H9 (cell line): Measurements from ENCODE around the gene DTNB. TPM values are rescaled to one million over a fixed set of nuclear protein-coding genes. Genes with fewer than 3 reads are reported as not detected.

Source experiments
- DNase-seq: peaks from one replicate; pipeline ENCODE4 v3.0.0-alpha.2; 2017
- H2AFZ ChIP-seq: one replicate; pipeline ENCODE4 v1.6.1; 2013; ENCODE audit warnings: mild to moderate bottlenecking, low read length, control low read depth, moderate library complexity
- H2AK5ac ChIP-seq: 2 replicates; pipeline ENCODE4 v1.6.1; 2013; ENCODE audit warnings: low read length, control low read depth, mixed read lengths; ENCODE audit not compliant: insufficient read length
- H2BK120ac ChIP-seq: one replicate; pipeline ENCODE4 v1.6.1; 2013; ENCODE audit warnings: low read depth, mild to moderate bottlenecking, low read length, control low read depth, inconsistent platforms; ENCODE audit not compliant: poor library complexity, severe bottlenecking
- H2BK12ac ChIP-seq: 2 replicates; pipeline ENCODE4 v1.6.1; 2013; ENCODE audit warnings: low read length, control low read depth, mixed read lengths, low read depth; ENCODE audit not compliant: insufficient read length
- H2BK15ac ChIP-seq: 2 replicates; pipeline ENCODE4 v1.6.1; 2013; ENCODE audit warnings: low read depth, low read length, control low read depth
- H2BK20ac ChIP-seq: one replicate; pipeline ENCODE4 v1.6.1; 2013; ENCODE audit warnings: low read depth, mild to moderate bottlenecking, low read length, control low read depth, inconsistent platforms; ENCODE audit not compliant: poor library complexity, severe bottlenecking
- H2BK5ac ChIP-seq: 2 replicates; pipeline ENCODE4 v1.6.1; 2013; ENCODE audit warnings: low read length, control low read depth, mixed read lengths; ENCODE audit not compliant: insufficient read length
- H3K14ac ChIP-seq: 2 replicates; pipeline ENCODE4 v1.6.1; 2013; ENCODE audit warnings: low read length, control low read depth; ENCODE audit not compliant: insufficient read depth
- H3K18ac ChIP-seq: 2 replicates; pipeline ENCODE4 v1.6.1; 2013; ENCODE audit warnings: low read depth, mild to moderate bottlenecking, mixed read lengths, low read length, control low read depth; ENCODE audit not compliant: insufficient read length
- H3K23ac ChIP-seq: 2 replicates; pipeline ENCODE4 v1.6.1; 2013; ENCODE audit warnings: low read length, control low read depth, mixed read lengths, low read depth; ENCODE audit not compliant: insufficient read length
- H3K23me2 ChIP-seq: 2 replicates; pipeline ENCODE4 v1.6.1; 2013; ENCODE audit warnings: low read depth, mild to moderate bottlenecking, mixed read lengths, low read length, control low read depth; ENCODE audit not compliant: insufficient read length, poor library complexity, severe bottlenecking
- H3K27ac ChIP-seq: 2 replicates; pipeline ENCODE4 v1.5.1; 2013; ENCODE audit warnings: low read length, control low read depth, mixed read lengths, low read depth; ENCODE audit not compliant: insufficient read length
- H3K27me3 ChIP-seq: 2 replicates; pipeline ENCODE4 v1.6.1; 2013; ENCODE audit warnings: low read length, control low read depth, inconsistent platforms; ENCODE audit not compliant: insufficient read depth
- H3K4ac ChIP-seq: 2 replicates; pipeline ENCODE4 v1.6.1; 2013; ENCODE audit warnings: low read depth, mild to moderate bottlenecking, control low read depth, inconsistent platforms, low read length, moderate library complexity
- H3K4me1 ChIP-seq: 2 replicates; pipeline ENCODE4 v1.6.1; 2013; ENCODE audit warnings: low read length, control low read depth, inconsistent platforms; ENCODE audit not compliant: insufficient read depth
- H3K4me2 ChIP-seq: 2 replicates; pipeline ENCODE4 v1.6.1; 2013; ENCODE audit warnings: low read length, control low read depth, mixed read lengths; ENCODE audit not compliant: insufficient read length, insufficient read depth
- H3K56ac ChIP-seq: 2 replicates; pipeline ENCODE4 v1.6.1; 2013; ENCODE audit warnings: low read depth, mild to moderate bottlenecking, mixed read lengths, low read length, control low read depth; ENCODE audit not compliant: insufficient read length
- H3K79me1 ChIP-seq: 2 replicates; pipeline ENCODE4 v1.6.1; 2013; ENCODE audit warnings: low read depth, mild to moderate bottlenecking, moderate library complexity, low read length, control low read depth, inconsistent platforms; ENCODE audit not compliant: insufficient read depth, poor library complexity, severe bottlenecking
- H3K79me2 ChIP-seq: 2 replicates; pipeline ENCODE4 v1.6.1; 2013; ENCODE audit warnings: low read length, control low read depth, inconsistent platforms; ENCODE audit not compliant: insufficient read depth
- H3K9ac ChIP-seq: 2 replicates; pipeline ENCODE4 v1.6.1; 2013; ENCODE audit warnings: low read length, control low read depth, mixed read lengths; ENCODE audit not compliant: insufficient read length; ENCODE audit errors: extremely low read depth
- H3K9me3 ChIP-seq: one replicate; pipeline ENCODE4 v1.6.1; 2013; ENCODE audit warnings: low read depth, low read length, inconsistent platforms; ENCODE audit not compliant: control insufficient read depth
- H3T11ph ChIP-seq: one replicate; pipeline ENCODE4 v1.6.1; 2013; ENCODE audit warnings: mild to moderate bottlenecking, low read length, control low read depth, inconsistent platforms
- H4K20me1 ChIP-seq: one replicate; pipeline ENCODE4 v1.6.1; 2013; ENCODE audit not compliant: control insufficient read depth, insufficient read length, insufficient read depth
- H4K5ac ChIP-seq: 2 replicates; pipeline ENCODE4 v1.6.1; 2013; ENCODE audit warnings: low read depth, mild to moderate bottlenecking, mixed read lengths, low read length, control low read depth; ENCODE audit not compliant: insufficient read length
- H4K8ac ChIP-seq: replicated peaks from 2 replicates; pipeline ENCODE4 v1.6.1; 2013; ENCODE audit warnings: low read length, control low read depth, mixed read lengths, low read depth; ENCODE audit not compliant: insufficient read length
- H4K91ac ChIP-seq: 2 replicates; pipeline ENCODE4 v1.6.1; 2013; ENCODE audit warnings: low read depth, mild to moderate bottlenecking, moderate library complexity, mixed read lengths, low read length, control low read depth; ENCODE audit not compliant: insufficient read length
- H3K27ac Mint-ChIP-seq, 3 experiments: 2 replicates in 2 of 3; 3 replicates in 1 of 3; pipeline ENCODE4 v1.8.0; 2020 to 2021; ENCODE audit warnings: mixed read lengths in 3 of 3, mild to moderate bottlenecking in 1 of 3, moderate library complexity in 1 of 3
- H3K27me3 Mint-ChIP-seq: 2 replicates; pipeline ENCODE4 v1.8.0; 2021; ENCODE audit warnings: low read depth, mild to moderate bottlenecking, moderate library complexity, mixed read lengths
- H3K36me3 Mint-ChIP-seq, 3 experiments: 2 replicates in 2 of 3; 3 replicates in 1 of 3; pipeline ENCODE4 v1.8.0; 2020 to 2021; ENCODE audit warnings: low read depth in 3 of 3, mixed read lengths in 3 of 3; ENCODE audit not compliant: insufficient read depth in 1 of 3
- H3K4me1 Mint-ChIP-seq, 2 experiments: 2 replicates each; pipeline ENCODE4 v1.8.0; 2020; ENCODE audit warnings: mixed read lengths in 2 of 2
- H3K4me3 Mint-ChIP-seq, 2 experiments: 2 replicates in 1 of 2; 3 replicates in 1 of 2; pipeline ENCODE4 v1.8.0; 2020 to 2021; ENCODE audit warnings: mild to moderate bottlenecking in 2 of 2, mixed read lengths in 2 of 2, moderate library complexity in 1 of 2
- H3K9me3 Mint-ChIP-seq, 2 experiments: 2 replicates in 1 of 2; 3 replicates in 1 of 2; pipeline ENCODE4 v1.8.0; 2020; ENCODE audit warnings: mild to moderate bottlenecking in 2 of 2, mixed read lengths in 2 of 2, moderate library complexity in 1 of 2
- WGBS: extraction: QIAGEN DNeasy Blood & Tissue Kit; methylation state at CpG from one replicate; pipeline ENCODE4 v1.1.7; 2013; ENCODE audit warnings: missing lambda C conversion rate, low lambda C conversion rate, mixed read lengths; ENCODE audit not compliant: insufficient read length; ENCODE audit errors: extremely low coverage; 5-methylcytosine and 5-hydroxymethylcytosine counted together
- total RNA-seq: library from RNA; stranded (reverse); gene quantifications from 2 replicates; pipeline ENCODE4 v1.2.1, GENCODE V29; 2021
- TF ChIP-seq, protein P1 (sequence below): fragments of 200-600 bp; sonication (generic); conservative IDR thresholded peaks from 3 replicates; pipeline ENCODE4 v1.8.0; 2021; ENCODE audit warnings: antibody characterized with exemption, mild to moderate bottlenecking

DTNB gene
- total RNA-seq, 1 experiment from 2014 or later = 26.7 TPM

DNA sequence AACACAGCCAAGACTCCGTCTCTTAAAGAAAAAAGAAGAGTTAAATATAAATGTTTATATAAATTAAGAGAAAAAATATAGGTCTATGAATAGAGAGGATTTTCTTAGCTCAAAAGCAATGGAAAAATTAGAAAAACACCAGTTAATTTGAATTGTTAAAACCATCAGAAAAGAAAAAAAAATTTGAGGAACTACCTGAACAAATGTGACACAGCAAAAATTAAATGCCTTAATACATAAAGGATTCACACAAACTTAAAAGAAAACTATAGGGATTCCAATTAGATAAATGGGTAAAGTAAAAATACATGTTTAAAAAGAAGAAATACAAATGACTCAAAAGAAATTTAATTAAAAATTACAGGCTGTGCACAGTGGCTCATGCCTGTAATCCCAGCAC is 183.7 kb downstream of the DTNB start:
- Mint-ChIP-seq H3K27me3 (no peaks in the 10 kb centered on the region), H3K27ac (no peak overlapping the region), H3K4me3 (no peak overlapping the region), H3K36me3 (no peaks in the 10 kb centered on the region), H3K4me1 (peaks cover 8 to 11% of the 10 kb centered on the region in 2 experiments), H3K9me3 (no peaks in the 10 kb centered on the region)
- Histone ChIP-seq H2BK12ac (no peak overlapping the region), H3K18ac (no peak overlapping the region), H3K14ac (no peak overlapping the region), H3K27ac (no peak overlapping the region), H3K9me3 (no peaks in the 10 kb centered on the region), H4K91ac (no peak overlapping the region), H2AFZ (no peak overlapping the region), H3K9ac (no peak overlapping the region), H3K23ac (no peak overlapping the region), H3T11ph (no peak overlapping the region), H4K8ac (no peak overlapping the region), H2BK5ac (no peak overlapping the region), H3K4ac (no peak overlapping the region), H3K79me1 (no peaks in the 10 kb centered on the region), H2BK120ac (no peak overlapping the region), H3K79me2 (no peaks in the 10 kb centered on the region; the same call in 1 of the 2 replicates), H2AK5ac (no peak overlapping the region), H2BK15ac (no peak overlapping the region), H3K4me1 (no peaks in the 10 kb centered on the region; the same call in 1 of the 2 replicates), H3K4me2 (no peak overlapping the region), H3K56ac (no peak overlapping the region), H3K23me2 (no peaks in the 10 kb centered on the region), H2BK20ac (no peak overlapping the region), H3K27me3 (no peaks in the 10 kb centered on the region), H4K5ac (no peak overlapping the region), H4K20me1 (no peaks in the 10 kb centered on the region)
- TF ChIP-seq, protein P1, sequence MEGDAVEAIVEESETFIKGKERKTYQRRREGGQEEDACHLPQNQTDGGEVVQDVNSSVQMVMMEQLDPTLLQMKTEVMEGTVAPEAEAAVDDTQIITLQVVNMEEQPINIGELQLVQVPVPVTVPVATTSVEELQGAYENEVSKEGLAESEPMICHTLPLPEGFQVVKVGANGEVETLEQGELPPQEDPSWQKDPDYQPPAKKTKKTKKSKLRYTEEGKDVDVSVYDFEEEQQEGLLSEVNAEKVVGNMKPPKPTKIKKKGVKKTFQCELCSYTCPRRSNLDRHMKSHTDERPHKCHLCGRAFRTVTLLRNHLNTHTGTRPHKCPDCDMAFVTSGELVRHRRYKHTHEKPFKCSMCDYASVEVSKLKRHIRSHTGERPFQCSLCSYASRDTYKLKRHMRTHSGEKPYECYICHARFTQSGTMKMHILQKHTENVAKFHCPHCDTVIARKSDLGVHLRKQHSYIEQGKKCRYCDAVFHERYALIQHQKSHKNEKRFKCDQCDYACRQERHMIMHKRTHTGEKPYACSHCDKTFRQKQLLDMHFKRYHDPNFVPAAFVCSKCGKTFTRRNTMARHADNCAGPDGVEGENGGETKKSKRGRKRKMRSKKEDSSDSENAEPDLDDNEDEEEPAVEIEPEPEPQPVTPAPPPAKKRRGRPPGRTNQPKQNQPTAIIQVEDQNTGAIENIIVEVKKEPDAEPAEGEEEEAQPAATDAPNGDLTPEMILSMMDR = no peak
- WGBS = no CpG with 5 or more reads among the region's 1 CpG
- no peak for DNase-seq
